Measurements from ENCODE around the gene OSER1.

- TF ChIP-seq CTCF (IDR thresholded peaks at IDR 0.05) (no peak), POLR2A (IDR thresholded peaks at IDR 0.05) (no peak)
Measured at GRCh38 chr20:44200371-44200770, 10.2 kb downstream of the OSER1 start.

Data from lower leg skin (tissue), 3 donors.